Neural cell (in vitro differentiated cells): Measurements from ENCODE around the gene BRMS1. TPM values are rescaled to one million over a fixed set of nuclear protein-coding genes. Genes with fewer than 3 reads are reported as not detected.
A peak's percentile ranks its signal among the peaks of the same experiment; 100 is the strongest.

Source experiments
- H2AFZ ChIP-seq: fragments of 200-600, 300-800 bp; sonication (generic), shearing (Covaris generic); 2 replicates; pipeline ENCODE4 v1.6.0; 2014; ENCODE audit warnings: low read depth, mild to moderate bottlenecking, antibody characterized with exemption, low read length, moderate library complexity
- H3F3A ChIP-seq: fragments of 200-600 bp; shearing (Covaris generic); 2 replicates; pipeline ENCODE4 v1.6.1; 2016; ENCODE audit warnings: mild to moderate bottlenecking, moderate library complexity, mixed read lengths, antibody characterized with exemption, low read length; ENCODE audit not compliant: insufficient read depth, poor library complexity, severe bottlenecking
- H3K27ac ChIP-seq: fragments of 200-600, 300-800 bp; sonication (generic), shearing (Covaris generic); 2 replicates; pipeline ENCODE4 v1.5.1; 2014; ENCODE audit warnings: mild to moderate bottlenecking, low read length, moderate library complexity
- H3K27me3 ChIP-seq: fragments of 300-800, 200-600 bp; sonication (generic), shearing (Covaris generic); 2 replicates; pipeline ENCODE4 v1.6.0; 2014; ENCODE audit warnings: mild to moderate bottlenecking, low read depth, low read length, moderate library complexity; ENCODE audit not compliant: insufficient read depth
- H3K36me3 ChIP-seq: fragments of 300-800, 200-600 bp; sonication (generic), shearing (Covaris generic); 2 replicates; pipeline ENCODE4 v1.5.1; 2014; ENCODE audit warnings: mild to moderate bottlenecking, antibody characterized with exemption, low read length, moderate library complexity; ENCODE audit not compliant: insufficient read depth
- H3K4me2 ChIP-seq: fragments of 300-800, 200-600 bp; sonication (generic), shearing (Covaris generic); 2 replicates; pipeline ENCODE4 v1.6.0; 2014; ENCODE audit warnings: mild to moderate bottlenecking, low read length
- H3K4me3 ChIP-seq: fragments of 300-800, 200-600 bp; sonication (generic), shearing (Covaris generic); 2 replicates; pipeline ENCODE4 v1.5.1; 2014; ENCODE audit warnings: mild to moderate bottlenecking, low read length, moderate library complexity
- H3K79me2 ChIP-seq: fragments of 200-600 bp; shearing (Covaris generic); replicated peaks from 2 replicates; pipeline ENCODE4 v1.6.0; 2014; ENCODE audit warnings: mild to moderate bottlenecking, low read length, moderate library complexity; ENCODE audit not compliant: insufficient read depth
- H3K9ac ChIP-seq: fragments of 300-800, 200-600 bp; sonication (generic), shearing (Covaris generic); 2 replicates; pipeline ENCODE4 v1.6.1; 2016; ENCODE audit warnings: mild to moderate bottlenecking, low read length, mixed read lengths
- H3K9me2 ChIP-seq: fragments of 200-600 bp; shearing (Covaris generic); 2 replicates; pipeline ENCODE4 v1.6.1; 2016; ENCODE audit warnings: mild to moderate bottlenecking, low read length, mixed read lengths; ENCODE audit not compliant: insufficient read depth
- H3K9me3 ChIP-seq: fragments of 200-600, 300-800 bp; sonication (generic), shearing (Covaris generic); 2 replicates; pipeline ENCODE4 v1.6.1; 2016; ENCODE audit warnings: mild to moderate bottlenecking, mixed run types, low read length, moderate library complexity, mixed read lengths
- H4K20me1 ChIP-seq: fragments of 200-600 bp; shearing (Covaris generic); 2 replicates; pipeline ENCODE4 v1.6.1; 2016; ENCODE audit warnings: mild to moderate bottlenecking, mixed run types; ENCODE audit not compliant: insufficient read depth
- EP300 ChIP-seq: fragments of 450-650 bp; conservative IDR thresholded peaks from 2 replicates; pipeline ENCODE4 v1.6.1; 2014; ENCODE audit warnings: antibody characterized with exemption, mild to moderate bottlenecking, moderate library complexity; ENCODE audit not compliant: poor library complexity, severe bottlenecking
- EZH2 ChIP-seq: fragments of 200-600, 300-800 bp; shearing (Covaris generic), sonication (generic); IDR thresholded peaks from 2 replicates; pipeline ENCODE4 v1.6.1; 2014; ENCODE audit warnings: antibody characterized with exemption, low read length, borderline replicate concordance, mild to moderate bottlenecking; ENCODE audit not compliant: insufficient read depth, poor library complexity, severe bottlenecking
- MXI1 ChIP-seq: fragments of 450-650 bp; conservative IDR thresholded peaks from 2 replicates; pipeline ENCODE4 v1.6.1; 2014; ENCODE audit warnings: antibody characterized with exemption, mild to moderate bottlenecking; ENCODE audit not compliant: poor library complexity, severe bottlenecking
- POLR2AphosphoS5 ChIP-seq: IDR thresholded peaks from 2 replicates; pipeline ENCODE4 v1.6.1; 2012
- RAD21 ChIP-seq: fragments of 450-650 bp; conservative IDR thresholded peaks from 2 replicates; pipeline ENCODE4 v1.6.1; 2014; ENCODE audit warnings: antibody characterized with exemption, mild to moderate bottlenecking, moderate library complexity
- REST ChIP-seq: IDR thresholded peaks from 2 replicates; pipeline ENCODE4 v1.6.1; 2012; ENCODE audit warnings: borderline replicate concordance
- SMC3 ChIP-seq: fragments of 450-650 bp; conservative IDR thresholded peaks from 2 replicates; pipeline ENCODE4 v1.6.1; 2014; ENCODE audit warnings: antibody characterized with exemption, mild to moderate bottlenecking, moderate library complexity; ENCODE audit not compliant: poor library complexity
- TAF1 ChIP-seq: IDR thresholded peaks from 2 replicates; pipeline ENCODE4 v1.6.1; 2012; ENCODE audit warnings: low read depth
- polyA minus RNA-seq: library from RNA; depleted of rRNA, polyadenylated mRNA; stranded (reverse); fragments of >200 nt; gene quantifications from 2 replicates; pipeline ENCODE4 v1.2.3, GENCODE V29; 2014
- polyA plus RNA-seq: library from polyadenylated mRNA; depleted of rRNA; stranded (reverse); fragments of >200 nt; gene quantifications from 2 replicates; pipeline ENCODE4 v1.2.3, GENCODE V29; 2014
- TF ChIP-seq, protein P1 (sequence below): fragments of 450-650 bp; IDR thresholded peaks from 2 replicates; pipeline ENCODE4 v1.5.1; 2014; ENCODE audit warnings: antibody characterized with exemption, mild to moderate bottlenecking, moderate library complexity; ENCODE audit not compliant: poor library complexity, severe bottlenecking

Gene BRMS1, protein sequence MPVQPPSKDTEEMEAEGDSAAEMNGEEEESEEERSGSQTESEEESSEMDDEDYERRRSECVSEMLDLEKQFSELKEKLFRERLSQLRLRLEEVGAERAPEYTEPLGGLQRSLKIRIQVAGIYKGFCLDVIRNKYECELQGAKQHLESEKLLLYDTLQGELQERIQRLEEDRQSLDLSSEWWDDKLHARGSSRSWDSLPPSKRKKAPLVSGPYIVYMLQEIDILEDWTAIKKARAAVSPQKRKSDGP
- polyA plus RNA-seq (78.3 and 108 TPM in 2 replicates), polyA minus RNA-seq (31.5 and 32.9 TPM in 2 replicates)

- H3K79me2 ChIP-seq, result peaks cover 31% of the 10 kb centered on the region
- H3F3A ChIP-seq, result peaks cover 3% of the 10 kb centered on the region
- H4K20me1 ChIP-seq, result no peaks in the 10 kb centered on the region
- peak within 1 kb of the TSS; percentile 87 for H3K4me2 ChIP-seq
- peak within 1 kb of the TSS; percentile 54 for H2AFZ ChIP-seq
- peak within 1 kb of the TSS; percentile 99 for H3K9ac ChIP-seq
- H3K36me3 ChIP-seq, result no peaks in the 10 kb centered on the region
- H3K4me3 ChIP-seq, result peak within 1 kb of the TSS; percentile 100
- peak; percentile 38 for TF ChIP-seq SMC3
- TF ChIP-seq REST, result no peak
- TF ChIP-seq EZH2, result no peak
- peak; percentile 92 for TF ChIP-seq MXI1
- peak; percentile 73 for TF ChIP-seq POLR2AphosphoS5
- TF ChIP-seq TAF1, result no peak
- peak; percentile 70 for TF ChIP-seq EP300
- TF ChIP-seq, protein P1, sequence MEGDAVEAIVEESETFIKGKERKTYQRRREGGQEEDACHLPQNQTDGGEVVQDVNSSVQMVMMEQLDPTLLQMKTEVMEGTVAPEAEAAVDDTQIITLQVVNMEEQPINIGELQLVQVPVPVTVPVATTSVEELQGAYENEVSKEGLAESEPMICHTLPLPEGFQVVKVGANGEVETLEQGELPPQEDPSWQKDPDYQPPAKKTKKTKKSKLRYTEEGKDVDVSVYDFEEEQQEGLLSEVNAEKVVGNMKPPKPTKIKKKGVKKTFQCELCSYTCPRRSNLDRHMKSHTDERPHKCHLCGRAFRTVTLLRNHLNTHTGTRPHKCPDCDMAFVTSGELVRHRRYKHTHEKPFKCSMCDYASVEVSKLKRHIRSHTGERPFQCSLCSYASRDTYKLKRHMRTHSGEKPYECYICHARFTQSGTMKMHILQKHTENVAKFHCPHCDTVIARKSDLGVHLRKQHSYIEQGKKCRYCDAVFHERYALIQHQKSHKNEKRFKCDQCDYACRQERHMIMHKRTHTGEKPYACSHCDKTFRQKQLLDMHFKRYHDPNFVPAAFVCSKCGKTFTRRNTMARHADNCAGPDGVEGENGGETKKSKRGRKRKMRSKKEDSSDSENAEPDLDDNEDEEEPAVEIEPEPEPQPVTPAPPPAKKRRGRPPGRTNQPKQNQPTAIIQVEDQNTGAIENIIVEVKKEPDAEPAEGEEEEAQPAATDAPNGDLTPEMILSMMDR, result peak; percentile 56
- no peak for TF ChIP-seq RAD21
- H3K27ac ChIP-seq, result peak within 1 kb of the TSS; percentile 96
- no peaks in the 10 kb centered on the region for H3K27me3 ChIP-seq
- H3K9me2 ChIP-seq, result no peaks in the 10 kb centered on the region
- no peaks in the 10 kb centered on the region for H3K9me3 ChIP-seq
Observed at GRCh38 chr11:66344550-66345315, at the start of gene BRMS1. Gene BRMS1 (minus strand): TSS chr11:66345104. CDS start chr11:66342234, 2,870 bp downstream.

DNA sequence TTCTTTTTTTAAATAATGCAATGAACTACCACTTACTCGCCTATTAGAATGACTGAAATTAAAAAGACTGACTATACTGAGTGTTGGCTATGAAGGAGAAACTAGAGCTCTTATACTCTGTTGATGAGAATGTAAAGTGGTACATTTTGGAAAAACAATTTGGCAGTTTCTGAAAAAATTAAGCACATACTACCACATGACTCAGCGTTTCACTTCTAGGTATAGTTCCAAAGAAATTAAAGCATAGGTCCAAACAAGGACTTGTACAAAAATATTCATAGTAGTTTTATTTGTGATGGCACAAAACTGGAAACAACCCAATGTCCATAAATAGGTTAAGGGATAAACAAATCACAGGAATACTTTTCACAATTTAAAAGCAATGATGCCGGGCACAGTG is 49.0 kb upstream of the BRMS1 start:
- TF ChIP-seq REST (no peak), EP300 (no peak), SMC3 (no peak), TAF1 (no peak)
- TF ChIP-seq, protein P1, result no peak
- no peak overlapping the region for H3K27ac ChIP-seq
- H3K36me3 ChIP-seq, result no peaks in the 10 kb centered on the region
- H3K9ac ChIP-seq, result no peak overlapping the region
- no peaks in the 10 kb centered on the region for H3K9me2 ChIP-seq
- no peaks in the 10 kb centered on the region for H4K20me1 ChIP-seq
- H3K27me3 ChIP-seq, result no peaks in the 10 kb centered on the region
- H3F3A ChIP-seq, result no peaks in the 10 kb centered on the region
- H3K4me3 ChIP-seq, result no peak overlapping the region
- H3K79me2 ChIP-seq, result no peaks in the 10 kb centered on the region
- H3K9me3 ChIP-seq, result no peaks in the 10 kb centered on the region
- H2AFZ ChIP-seq, result no peak overlapping the region
- no peak overlapping the region for H3K4me2 ChIP-seq
